Large intestine (tissue), 3 donors: ENCODE results near the gene FGGY. TPM values are rescaled to one million over a fixed set of nuclear protein-coding genes. Genes with fewer than 3 reads are reported as not detected.
"Not testable (repeated sequence)": the region's sequence is repeated elsewhere in the genome, so short reads cannot be mapped to it uniquely, and the experiment has no call there.

Experiments used
- DNase-seq, 2 donors: peaks; one replicate each; pipeline versions ENCODE4 v3.0.0 to v3.0.0-alpha.2; 2013
- H3K27ac ChIP-seq: one replicate; pipeline ENCODE4 v1.5.1; 2013; ENCODE audit warnings: low read length
- H3K27me3 ChIP-seq: 2 replicates; pipeline ENCODE4 v1.6.1; 2013; ENCODE audit warnings: low read length; ENCODE audit not compliant: control insufficient read depth, insufficient read depth
- H3K36me3 ChIP-seq: 2 replicates; pipeline ENCODE4 v1.6.1; 2013; ENCODE audit warnings: low read length; ENCODE audit not compliant: control insufficient read depth, insufficient read depth
- H3K4me1 ChIP-seq: one replicate; pipeline ENCODE4 v1.6.1; 2013; ENCODE audit warnings: low read length; ENCODE audit not compliant: control insufficient read depth, insufficient read depth
- H3K4me3 ChIP-seq: one replicate; pipeline ENCODE4 v1.5.1; 2013; ENCODE audit warnings: low read length
- H3K9me3 ChIP-seq: one replicate; pipeline ENCODE4 v1.6.1; 2013; ENCODE audit warnings: mild to moderate bottlenecking, low read depth, low read length, moderate library complexity; ENCODE audit not compliant: control insufficient read depth
- WGBS: methylation state at CpG from one replicate; pipeline ENCODE4 v1.1.5; 2013; ENCODE audit warnings: low lambda C conversion rate; ENCODE audit not compliant: insufficient coverage; 5-methylcytosine and 5-hydroxymethylcytosine counted together
- polyA plus RNA-seq: library from polyadenylated mRNA; unstranded; fragments of 120-200 nt; gene quantifications from one replicate; pipeline ENCODE4 v1.2.1, GENCODE V29; 2013

The FGGY gene
- polyA plus RNA-seq, 1 donor, result 17.5 TPM

DNA sequence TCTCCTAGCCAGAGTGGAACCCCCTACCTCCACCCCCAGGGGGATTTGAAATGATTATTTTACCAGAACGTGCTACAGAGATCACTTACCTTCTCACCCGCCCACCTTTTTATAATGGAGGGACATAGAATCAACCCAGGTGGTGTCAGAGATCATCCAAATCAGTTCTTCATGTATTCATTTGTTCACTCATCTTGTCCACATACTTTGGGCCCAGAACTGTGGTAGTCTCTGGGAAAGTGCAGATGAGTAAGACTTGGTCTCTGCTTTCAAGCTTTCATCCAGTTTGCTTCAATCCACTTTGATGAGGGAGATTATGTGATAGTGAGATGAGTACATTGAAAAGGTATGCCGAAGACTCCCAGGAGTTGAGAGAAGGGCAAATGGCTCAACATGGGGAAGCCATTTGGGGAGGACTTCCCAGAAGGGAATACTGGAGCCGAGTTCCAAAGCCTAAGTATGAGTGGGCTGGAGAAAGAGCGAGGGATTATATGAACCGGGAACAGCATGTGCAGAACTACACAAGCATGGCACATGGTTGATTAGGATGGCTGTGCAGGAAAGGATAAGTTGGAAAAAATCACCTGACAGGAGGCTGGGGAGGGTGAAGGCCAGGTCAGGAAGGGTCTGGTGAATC lies 1.9 kb downstream of the FGGY start:
- whole genome bisulfite sequencing, result 100% methylated on average over 1 of the region's 6 CpGs
- H3K27ac ChIP-seq, result peak overlapping the region; percentile 95
- no peaks in the 10 kb centered on the region for H3K9me3 ChIP-seq
- peaks cover 3% of the 10 kb centered on the region for H3K36me3 ChIP-seq
- peaks cover 16% of the 10 kb centered on the region for H3K4me1 ChIP-seq
- no peak overlapping the region for H3K4me3 ChIP-seq
- no peaks in the 10 kb centered on the region for H3K27me3 ChIP-seq
- DNase-seq, result no peak

DNA sequence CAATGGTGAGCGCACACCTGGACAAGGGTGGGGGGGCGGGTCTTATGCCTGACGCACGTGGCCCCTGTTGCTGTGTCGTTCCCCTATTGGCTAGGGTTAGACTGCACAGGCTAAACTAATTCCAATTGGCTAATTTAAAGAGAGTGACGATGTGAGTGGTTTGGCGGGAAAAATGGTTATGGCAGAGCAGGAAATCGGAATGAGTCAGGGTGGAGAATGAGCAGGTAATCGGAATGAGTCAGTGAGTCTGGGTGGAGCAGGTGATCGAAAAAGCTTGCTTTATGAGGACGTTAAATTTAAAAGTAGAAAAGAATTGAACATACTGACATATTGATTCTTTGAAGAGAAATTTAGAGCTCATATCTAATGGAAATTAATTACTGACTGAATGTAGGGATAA lies 2.8 kb downstream of the FGGY start:
- DNase-seq, H3K27ac ChIP-seq, H3K27me3 ChIP-seq, H3K4me3 ChIP-seq, H3K36me3 ChIP-seq, H3K9me3 ChIP-seq: not testable (repeated sequence)
- H3K4me1 ChIP-seq, result peaks cover 12% of the 10 kb centered on the region
- 100% methylated on average over 4 of the region's 11 CpGs for WGBS

DNA sequence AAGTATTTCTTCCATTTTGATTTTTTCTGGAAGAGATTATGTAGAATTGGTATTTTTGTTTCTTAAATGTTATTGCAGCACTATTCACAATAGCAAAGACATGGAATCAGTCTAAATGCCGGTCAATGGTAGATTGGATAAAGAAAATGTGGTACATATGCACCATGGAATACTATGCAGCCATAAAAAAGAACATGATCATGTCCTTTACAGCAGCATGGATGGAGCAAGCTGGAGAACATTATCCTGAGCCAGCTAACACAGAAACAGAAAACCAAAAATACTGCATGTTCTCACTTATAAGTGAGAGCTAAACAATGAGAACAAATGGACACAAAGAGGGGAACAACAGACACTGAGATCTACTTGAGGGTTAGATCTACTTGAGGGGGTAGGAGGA lies 5.4 kb downstream of the FGGY start:
- peaks cover 3% of the 10 kb centered on the region for H3K36me3 ChIP-seq
- WGBS, result 100% methylated on average over 1 of the region's 1 CpG
- no peak for DNase-seq
- no peak overlapping the region for H3K4me3 ChIP-seq
- H3K9me3 ChIP-seq, result peaks cover 10% of the 10 kb centered on the region
- no peaks in the 10 kb centered on the region for H3K27me3 ChIP-seq
- H3K4me1 ChIP-seq, result peaks cover 8% of the 10 kb centered on the region
- H3K27ac ChIP-seq, result no peak overlapping the region

DNA sequence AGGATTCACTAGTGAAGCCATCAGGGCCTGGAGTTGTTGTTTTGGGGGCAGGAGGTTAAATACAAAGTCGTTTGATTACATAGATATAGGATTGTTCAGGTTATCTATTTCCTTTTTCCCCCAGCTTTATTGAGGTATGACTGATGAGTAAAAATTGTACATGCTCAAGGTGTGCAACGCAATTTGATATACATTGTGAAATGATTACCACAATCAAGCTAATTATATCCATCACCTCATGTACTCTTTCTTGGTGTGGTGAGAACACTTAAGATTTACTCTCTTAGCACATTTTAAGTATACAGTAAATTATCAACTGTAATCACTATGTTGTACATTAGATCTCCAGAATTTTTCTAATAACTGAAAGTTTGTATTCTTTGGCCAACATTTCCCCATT lies 6.0 kb downstream of the FGGY start:
- peaks cover 10% of the 10 kb centered on the region for H3K9me3 ChIP-seq
- WGBS, result no CpG with 5 or more reads among the region's 2 CpGs

DNA sequence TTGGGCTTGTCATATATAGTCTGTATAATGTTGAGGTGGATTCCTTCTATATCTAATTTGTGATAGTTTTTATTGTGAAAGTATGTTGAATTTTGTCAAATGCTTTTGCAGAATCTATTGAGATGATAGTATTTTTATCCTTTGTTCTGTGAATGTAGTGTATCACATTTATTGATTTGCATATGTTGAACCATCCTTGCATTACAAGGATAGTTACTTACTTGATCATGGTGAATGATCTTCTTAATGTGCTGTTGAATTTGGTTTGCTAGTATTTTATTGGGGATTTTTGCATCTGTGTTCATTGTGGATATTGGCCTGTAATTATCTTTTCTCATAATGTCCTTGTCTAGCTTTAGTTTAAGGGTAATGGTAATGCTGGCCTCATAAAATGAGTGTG lies 8.3 kb downstream of the FGGY start:
- peaks cover 10% of the 10 kb centered on the region for H3K9me3 ChIP-seq
- H3K4me1 ChIP-seq, result no peaks in the 10 kb centered on the region
- H3K4me3 ChIP-seq, result no peak overlapping the region
- H3K27me3 ChIP-seq, result no peaks in the 10 kb centered on the region
- H3K27ac ChIP-seq, result no peak overlapping the region
- DNase-seq, result no peak
- peaks cover 3% of the 10 kb centered on the region for H3K36me3 ChIP-seq

More for the DNA sequence above, 6.0 kb downstream of the FGGY start:
- no peak overlapping the region for H3K4me3 ChIP-seq
- peaks cover 3% of the 10 kb centered on the region for H3K36me3 ChIP-seq
- H3K27me3 ChIP-seq, result no peaks in the 10 kb centered on the region
- H3K4me1 ChIP-seq, result peaks cover 8% of the 10 kb centered on the region
- H3K27ac ChIP-seq, result no peak overlapping the region
- DNase-seq, result no peak

DNA sequence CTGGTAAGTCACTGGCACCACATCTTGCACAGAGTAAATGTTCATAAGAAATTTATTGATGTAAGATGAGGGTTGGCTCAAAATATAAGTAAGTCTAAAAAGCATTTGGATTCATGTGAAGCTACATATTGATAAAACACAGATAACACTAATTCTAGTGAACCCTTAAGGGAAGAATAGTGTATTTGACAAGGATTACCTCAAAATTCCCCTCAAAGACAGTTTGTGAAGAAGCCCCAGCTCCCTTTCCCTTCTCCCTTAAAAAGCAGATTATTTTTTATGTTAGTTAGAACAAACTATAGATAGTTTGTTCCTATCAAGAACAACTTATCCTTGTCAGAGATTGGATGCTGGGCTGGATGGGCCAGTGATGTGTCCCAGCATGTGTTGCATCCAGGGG lies 10.7 kb downstream of the FGGY start:
- no peaks in the 10 kb centered on the region for H3K27me3 ChIP-seq
- no peak overlapping the region for H3K27ac ChIP-seq
- H3K9me3 ChIP-seq, result peaks cover 10% of the 10 kb centered on the region
- no peaks in the 10 kb centered on the region for H3K36me3 ChIP-seq
- no peak for DNase-seq
- H3K4me3 ChIP-seq, result no peak overlapping the region
- H3K4me1 ChIP-seq, result no peaks in the 10 kb centered on the region

DNA sequence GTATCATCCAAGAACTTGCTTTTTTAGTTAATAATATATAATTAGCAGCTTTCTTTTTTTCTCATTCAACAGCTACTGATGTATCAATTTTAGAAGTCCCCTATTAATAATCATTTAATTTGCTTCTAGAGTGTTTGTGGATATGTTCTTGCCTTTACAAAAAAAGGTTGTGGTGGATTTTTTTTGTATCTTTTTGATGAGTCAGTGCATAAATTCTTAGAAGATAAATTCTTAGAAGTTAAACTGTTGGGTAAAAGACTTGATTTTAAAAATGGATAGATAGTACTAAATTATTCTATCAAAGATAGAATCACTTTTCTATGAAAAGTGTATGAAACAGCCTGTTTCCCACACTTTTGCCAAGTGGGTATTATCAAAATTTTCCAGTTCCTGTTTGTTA lies 11.9 kb downstream of the FGGY start:
- Histone ChIP-seq H3K27ac (no peak overlapping the region), H3K9me3 (peaks cover 10% of the 10 kb centered on the region), H3K36me3 (no peaks in the 10 kb centered on the region), H3K27me3 (no peaks in the 10 kb centered on the region), H3K4me1 (no peaks in the 10 kb centered on the region), H3K4me3 (no peak overlapping the region)
- no peak for DNase-seq

DNA sequence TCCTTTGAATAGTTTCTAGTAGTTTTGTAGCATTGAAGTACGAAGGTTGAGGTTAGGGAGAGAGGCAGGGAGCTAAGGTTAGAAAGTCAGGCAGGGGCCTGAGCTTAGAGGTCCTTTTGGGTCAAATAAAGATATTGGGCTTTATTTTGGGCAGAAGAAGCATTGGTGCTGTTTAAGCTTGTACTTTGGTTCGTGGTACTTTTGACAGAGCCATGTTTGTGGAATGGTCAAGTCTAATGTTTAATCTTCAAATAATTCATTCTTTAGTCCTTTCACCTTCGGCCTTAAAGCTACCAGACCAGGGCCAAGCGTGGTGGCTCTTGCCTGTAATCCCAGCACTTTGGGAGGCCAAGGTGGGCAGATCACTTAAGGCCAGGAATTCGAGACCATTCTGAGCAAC lies 12.5 kb downstream of the FGGY start:
- H3K4me3 ChIP-seq, result no peak overlapping the region
- DNase-seq, result no peak
- peaks cover 8% of the 10 kb centered on the region for H3K9me3 ChIP-seq
- H3K36me3 ChIP-seq, result no peaks in the 10 kb centered on the region
- H3K4me1 ChIP-seq, result no peaks in the 10 kb centered on the region
- whole genome bisulfite sequencing, result 60% methylated on average over 1 of the region's 5 CpGs
- H3K27me3 ChIP-seq, result no peaks in the 10 kb centered on the region
- H3K27ac ChIP-seq, result no peak overlapping the region

DNA sequence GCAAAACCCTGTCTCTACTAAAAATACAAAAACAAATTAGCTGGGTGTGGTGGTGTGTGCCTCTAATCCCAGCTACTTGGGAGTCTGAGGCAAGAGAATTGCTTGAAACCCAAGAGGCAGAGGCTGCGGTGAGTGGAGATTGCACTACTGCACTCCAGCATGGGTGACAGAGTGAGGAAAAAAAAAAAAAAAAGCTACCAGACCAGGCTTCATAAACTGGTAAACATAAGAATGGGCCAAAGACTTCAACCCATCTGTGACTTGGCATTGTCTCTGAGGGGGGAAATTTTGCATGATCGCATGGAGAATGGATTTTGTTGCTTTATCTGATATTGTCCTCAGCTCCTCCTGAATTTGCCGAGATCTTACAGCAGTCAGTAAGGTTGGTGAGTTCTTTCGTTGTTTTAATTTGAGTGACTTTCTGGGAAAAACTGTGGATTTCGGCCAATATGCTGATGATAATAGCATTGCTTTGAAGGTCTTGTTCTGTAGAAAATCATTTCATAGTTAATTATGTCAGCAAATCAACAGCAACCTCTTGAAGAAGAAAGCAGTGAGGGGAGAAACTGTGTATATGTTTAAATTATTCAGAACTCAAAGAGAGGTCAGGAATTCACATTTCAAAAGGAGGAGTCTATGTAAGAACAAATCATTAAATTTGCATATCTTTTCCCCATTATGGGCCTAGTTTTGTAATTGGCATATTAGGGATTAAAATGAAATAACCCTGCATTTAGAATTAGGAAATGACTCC lies 13.1 kb downstream of the FGGY start:
- DNase-seq, result no peak
- WGBS, result 100% methylated on average over 1 of the region's 5 CpGs
- Histone ChIP-seq H3K4me1 (peaks cover 4% of the 10 kb centered on the region), H3K27me3 (no peaks in the 10 kb centered on the region), H3K36me3 (no peaks in the 10 kb centered on the region), H3K27ac (no peak overlapping the region), H3K9me3 (peaks cover 2% of the 10 kb centered on the region), H3K4me3 (no peak overlapping the region)

DNA sequence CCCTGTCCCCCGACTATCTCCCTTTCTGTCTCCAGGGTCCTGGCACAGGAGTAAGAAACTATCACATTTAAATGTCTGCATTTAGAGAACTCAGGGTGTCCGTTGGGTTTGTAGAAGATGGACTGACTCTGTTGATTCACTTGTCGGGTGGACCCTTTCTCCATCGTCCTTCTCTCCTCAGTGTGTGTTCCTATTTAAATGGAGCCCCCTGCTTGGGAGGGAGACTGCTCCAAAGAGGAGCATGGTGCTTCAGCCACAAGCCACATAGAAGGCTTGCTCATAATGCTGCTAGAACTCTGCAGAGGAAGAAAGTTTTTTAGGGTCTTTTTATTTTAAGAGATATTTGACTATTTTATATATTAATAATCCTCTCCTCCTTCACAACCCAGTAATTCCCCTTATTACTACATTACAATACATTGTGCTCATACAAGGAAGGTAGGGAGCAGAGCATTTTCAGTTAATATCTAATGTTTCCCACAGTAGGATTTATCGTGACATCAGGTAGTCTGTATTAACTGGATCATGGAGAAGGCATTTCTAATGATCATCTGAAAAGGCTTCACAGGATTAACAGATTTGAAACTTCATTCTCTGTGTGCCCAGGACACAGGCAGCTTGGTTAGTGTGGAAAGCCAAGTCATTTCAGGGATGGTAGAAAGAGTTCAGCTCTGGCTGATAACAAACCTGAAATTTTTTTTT lies 13.8 kb downstream of the FGGY start:
- no peaks in the 10 kb centered on the region for H3K27me3 ChIP-seq
- no peak overlapping the region for H3K4me3 ChIP-seq
- 100% methylated on average over 1 of the region's 5 CpGs for WGBS
- peaks cover 12% of the 10 kb centered on the region for H3K4me1 ChIP-seq
- no peaks in the 10 kb centered on the region for H3K36me3 ChIP-seq
- no peak overlapping the region for H3K27ac ChIP-seq
- no peak for DNase-seq
- H3K9me3 ChIP-seq, result peaks cover 2% of the 10 kb centered on the region
